ENCODE data around the gene CNN3. TPM values are rescaled to one million over a fixed set of nuclear protein-coding genes. Genes with fewer than 3 reads are reported as not detected.

The CNN3 gene
- polyA plus RNA-seq, 1 of the 3 experiments (the other 2 are of a cell fraction), result 204 TPM

DNA sequence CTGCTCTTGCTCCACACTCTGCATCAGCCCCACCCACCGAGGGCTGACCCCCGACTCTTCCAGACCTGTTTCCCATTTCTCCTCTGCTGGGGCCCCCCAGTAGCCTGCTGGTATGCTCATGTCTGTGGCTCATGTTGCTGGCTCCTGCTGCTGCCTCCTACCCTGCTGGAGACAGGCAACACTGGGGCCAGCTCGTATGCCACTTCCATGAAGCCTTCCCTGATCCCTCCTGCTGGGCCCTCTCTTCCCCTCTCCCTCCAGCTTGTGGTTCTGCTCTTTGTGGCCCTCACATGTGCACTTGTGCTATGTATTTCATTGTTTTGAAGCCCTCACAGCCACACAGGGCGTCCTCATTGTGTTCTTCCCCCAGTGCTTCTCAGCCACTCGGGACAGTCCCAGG, 40.5 kb downstream of the CNN3 start:
- peaks cover 21% of the 10 kb centered on the region for H3F3A ChIP-seq (replicated peaks; ENCODE audit: insufficient read depth)
- no peak overlapping the region for H3K4me3 ChIP-seq (ENCODE audit: low read depth in 2 of 2, low read length in 1 of 2)
- H3K9me3 ChIP-seq, result no peaks in the 10 kb centered on the region
- ChIA-PET POLR2A (no interaction called here), CTCF (interaction anchor here (0.6 to 1.6 kb wide), 4 partner anchors 32 to 157 kb away, joined by 3 to 5 read pairs (median 4); no protein-coding TSS in a partner anchor)
- no peaks in the 10 kb centered on the region for H3K9me2 ChIP-seq
- no peaks in the 10 kb centered on the region for H3K79me2 ChIP-seq (ENCODE audit: insufficient read depth)
- TF ChIP-seq FOXJ3 (CRISPR knock-in tag; IDR thresholded peaks at IDR 0.05) (no peak), NRF1 (IDR thresholded peaks at IDR 0.05; ENCODE audit: low read depth, low read length) (no peak), NFIC (IDR thresholded peaks at IDR 0.05; ENCODE audit: borderline replicate concordance) (no peak), SIN3A (IDR thresholded peaks at IDR 0.05; ENCODE audit: borderline replicate concordance, low read depth, low read length) (no peak), GATA2 (CRISPR knock-in tag; IDR thresholded peaks at IDR 0.05) (no peak), RXRA (IDR thresholded peaks at IDR 0.05; ENCODE audit: borderline replicate concordance, low read depth) (no peak), YY1 (IDR thresholded peaks at IDR 0.05; ENCODE audit: low read depth) (no peak), GABPA (IDR thresholded peaks at IDR 0.05; ENCODE audit: low read depth) (no peak), ELF1 (IDR thresholded peaks at IDR 0.05) (no peak), TEAD4 (IDR thresholded peaks at IDR 0.05; ENCODE audit: borderline replicate concordance, insufficient read depth) (no peak), EZH2phosphoT487 (IDR thresholded peaks at IDR 0.05; ENCODE audit: borderline replicate concordance, low read depth) (no peak)
- TF ChIP-seq, protein P1, sequence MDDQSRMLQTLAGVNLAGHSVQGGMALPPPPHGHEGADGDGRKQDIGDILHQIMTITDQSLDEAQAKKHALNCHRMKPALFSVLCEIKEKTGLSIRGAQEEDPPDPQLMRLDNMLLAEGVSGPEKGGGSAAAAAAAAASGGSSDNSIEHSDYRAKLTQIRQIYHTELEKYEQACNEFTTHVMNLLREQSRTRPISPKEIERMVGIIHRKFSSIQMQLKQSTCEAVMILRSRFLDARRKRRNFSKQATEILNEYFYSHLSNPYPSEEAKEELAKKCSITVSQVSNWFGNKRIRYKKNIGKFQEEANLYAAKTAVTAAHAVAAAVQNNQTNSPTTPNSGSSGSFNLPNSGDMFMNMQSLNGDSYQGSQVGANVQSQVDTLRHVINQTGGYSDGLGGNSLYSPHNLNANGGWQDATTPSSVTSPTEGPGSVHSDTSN (IDR thresholded peaks at IDR 0.05), result no peak
- TF ChIP-seq, protein P2, sequence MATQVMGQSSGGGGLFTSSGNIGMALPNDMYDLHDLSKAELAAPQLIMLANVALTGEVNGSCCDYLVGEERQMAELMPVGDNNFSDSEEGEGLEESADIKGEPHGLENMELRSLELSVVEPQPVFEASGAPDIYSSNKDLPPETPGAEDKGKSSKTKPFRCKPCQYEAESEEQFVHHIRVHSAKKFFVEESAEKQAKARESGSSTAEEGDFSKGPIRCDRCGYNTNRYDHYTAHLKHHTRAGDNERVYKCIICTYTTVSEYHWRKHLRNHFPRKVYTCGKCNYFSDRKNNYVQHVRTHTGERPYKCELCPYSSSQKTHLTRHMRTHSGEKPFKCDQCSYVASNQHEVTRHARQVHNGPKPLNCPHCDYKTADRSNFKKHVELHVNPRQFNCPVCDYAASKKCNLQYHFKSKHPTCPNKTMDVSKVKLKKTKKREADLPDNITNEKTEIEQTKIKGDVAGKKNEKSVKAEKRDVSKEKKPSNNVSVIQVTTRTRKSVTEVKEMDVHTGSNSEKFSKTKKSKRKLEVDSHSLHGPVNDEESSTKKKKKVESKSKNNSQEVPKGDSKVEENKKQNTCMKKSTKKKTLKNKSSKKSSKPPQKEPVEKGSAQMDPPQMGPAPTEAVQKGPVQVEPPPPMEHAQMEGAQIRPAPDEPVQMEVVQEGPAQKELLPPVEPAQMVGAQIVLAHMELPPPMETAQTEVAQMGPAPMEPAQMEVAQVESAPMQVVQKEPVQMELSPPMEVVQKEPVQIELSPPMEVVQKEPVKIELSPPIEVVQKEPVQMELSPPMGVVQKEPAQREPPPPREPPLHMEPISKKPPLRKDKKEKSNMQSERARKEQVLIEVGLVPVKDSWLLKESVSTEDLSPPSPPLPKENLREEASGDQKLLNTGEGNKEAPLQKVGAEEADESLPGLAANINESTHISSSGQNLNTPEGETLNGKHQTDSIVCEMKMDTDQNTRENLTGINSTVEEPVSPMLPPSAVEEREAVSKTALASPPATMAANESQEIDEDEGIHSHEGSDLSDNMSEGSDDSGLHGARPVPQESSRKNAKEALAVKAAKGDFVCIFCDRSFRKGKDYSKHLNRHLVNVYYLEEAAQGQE (IDR thresholded peaks at IDR 0.05; ENCODE audit: low read depth, low read length), result no peak
- TF ChIP-seq, protein P3, sequence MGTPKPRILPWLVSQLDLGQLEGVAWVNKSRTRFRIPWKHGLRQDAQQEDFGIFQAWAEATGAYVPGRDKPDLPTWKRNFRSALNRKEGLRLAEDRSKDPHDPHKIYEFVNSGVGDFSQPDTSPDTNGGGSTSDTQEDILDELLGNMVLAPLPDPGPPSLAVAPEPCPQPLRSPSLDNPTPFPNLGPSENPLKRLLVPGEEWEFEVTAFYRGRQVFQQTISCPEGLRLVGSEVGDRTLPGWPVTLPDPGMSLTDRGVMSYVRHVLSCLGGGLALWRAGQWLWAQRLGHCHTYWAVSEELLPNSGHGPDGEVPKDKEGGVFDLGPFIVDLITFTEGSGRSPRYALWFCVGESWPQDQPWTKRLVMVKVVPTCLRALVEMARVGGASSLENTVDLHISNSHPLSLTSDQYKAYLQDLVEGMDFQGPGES (IDR thresholded peaks at IDR 0.05; ENCODE audit: low read depth, low read length), result no peak
- no peaks in the 10 kb centered on the region for H3K27me3 ChIP-seq (ENCODE audit: insufficient read depth)
- DNase-seq, result no peak
- 98% methylated on average over 5 of the region's 5 CpGs for WGBS (ENCODE audit: low lambda C conversion rate)
- H3K4me1 ChIP-seq (ENCODE audit: control insufficient read depth in 1 of 2, insufficient read depth in 2 of 2, low read depth in 1 of 2, low read length in 1 of 2), result peaks cover 4 to 10% of the 10 kb centered on the region in 2 experiments; a peak in 2 of 4 replicates
- no peaks in the 10 kb centered on the region for H4K20me1 ChIP-seq (ENCODE audit: insufficient read depth)
- peaks cover 5 to 12% of the 10 kb centered on the region in 2 experiments for H3K36me3 ChIP-seq (replicated peaks in 1 of 2; ENCODE audit: control insufficient read depth in 1 of 2, insufficient read depth in 2 of 2, low read length in 1 of 2)
- no peak overlapping the region for H3K27ac ChIP-seq (ENCODE audit: low read depth in 2 of 2, low read length in 1 of 2)
- H3K9ac ChIP-seq, result no peak overlapping the region
- H3K4me2 ChIP-seq, result no peak overlapping the region
- H2AFZ ChIP-seq (ENCODE audit: low read depth), result no peak overlapping the region
